ENCODE results near the gene CMTM4. TPM values are rescaled to one million over a fixed set of nuclear protein-coding genes. Genes with fewer than 3 reads are reported as not detected.
A peak's percentile ranks its signal among the peaks of the same experiment; 100 is the strongest.
"Not testable (repeated sequence)": the region's sequence is repeated elsewhere in the genome, so short reads cannot be mapped to it uniquely, and the experiment has no call there.

The CMTM4 gene
- total RNA-seq, 1 experiment from 2014 or later: 18.9 TPM

DNA sequence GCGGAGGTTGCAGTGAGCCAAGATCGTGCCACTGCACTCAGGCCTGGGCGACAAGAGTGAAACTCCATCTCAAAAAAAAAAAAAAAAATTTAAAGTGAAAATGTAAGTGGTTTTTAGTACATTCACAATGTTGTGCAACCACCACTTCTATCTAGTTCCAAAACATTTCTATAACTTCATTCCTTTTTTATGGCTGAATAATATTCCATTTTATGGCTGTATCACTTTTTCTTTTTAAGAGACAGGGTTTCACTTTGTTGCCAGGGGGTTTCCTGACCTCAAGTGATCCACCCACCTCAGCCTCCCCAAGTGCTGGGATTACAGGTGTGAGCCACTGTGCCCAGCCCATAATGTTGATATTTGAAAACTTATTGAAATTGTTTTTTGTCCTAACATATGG, 103.7 kb downstream of the CMTM4 start:
- DNase-seq (ENCODE audit: low read depth): no peak

GRCh38 chr16:66592241-66592640, 104.3 kb downstream of the CMTM4 start:
- no peak for DNase-seq (ENCODE audit: low read depth)

DNA sequence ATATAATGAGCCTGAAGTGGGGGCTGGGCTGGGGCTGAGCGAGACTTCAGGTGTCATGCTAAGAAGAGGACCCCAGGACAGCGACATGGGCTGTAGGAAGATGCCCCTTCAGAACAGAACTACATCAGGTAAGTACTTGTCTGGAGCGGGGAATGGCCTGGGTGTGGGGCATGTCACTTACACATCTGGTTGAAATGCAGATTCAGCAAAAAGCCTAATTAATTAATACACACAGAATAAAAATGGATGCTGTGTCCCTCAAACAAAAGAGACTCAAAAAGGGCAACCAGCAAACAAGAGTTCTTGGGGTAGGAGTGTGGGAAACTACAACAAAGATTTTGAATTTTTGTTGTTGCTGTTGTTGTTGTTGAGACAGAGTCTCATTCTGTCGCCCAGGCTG, 105.5 kb downstream of the CMTM4 start:
- DNase-seq (ENCODE audit: low read depth): no peak

- DNase-seq (ENCODE audit: low read depth): no peak
Measured at GRCh38 chr16:66590322-66590721, 106.2 kb downstream of the CMTM4 start.

- DNase-seq (ENCODE audit: low read depth): peak; percentile 55
Measured at GRCh38 chr16:66588981-66589713, 107.4 kb downstream of the CMTM4 start.

GRCh38 chr16:66587881-66588600, 108.5 kb downstream of the CMTM4 start:
- DNase-seq (ENCODE audit: low read depth): no peak

DNA sequence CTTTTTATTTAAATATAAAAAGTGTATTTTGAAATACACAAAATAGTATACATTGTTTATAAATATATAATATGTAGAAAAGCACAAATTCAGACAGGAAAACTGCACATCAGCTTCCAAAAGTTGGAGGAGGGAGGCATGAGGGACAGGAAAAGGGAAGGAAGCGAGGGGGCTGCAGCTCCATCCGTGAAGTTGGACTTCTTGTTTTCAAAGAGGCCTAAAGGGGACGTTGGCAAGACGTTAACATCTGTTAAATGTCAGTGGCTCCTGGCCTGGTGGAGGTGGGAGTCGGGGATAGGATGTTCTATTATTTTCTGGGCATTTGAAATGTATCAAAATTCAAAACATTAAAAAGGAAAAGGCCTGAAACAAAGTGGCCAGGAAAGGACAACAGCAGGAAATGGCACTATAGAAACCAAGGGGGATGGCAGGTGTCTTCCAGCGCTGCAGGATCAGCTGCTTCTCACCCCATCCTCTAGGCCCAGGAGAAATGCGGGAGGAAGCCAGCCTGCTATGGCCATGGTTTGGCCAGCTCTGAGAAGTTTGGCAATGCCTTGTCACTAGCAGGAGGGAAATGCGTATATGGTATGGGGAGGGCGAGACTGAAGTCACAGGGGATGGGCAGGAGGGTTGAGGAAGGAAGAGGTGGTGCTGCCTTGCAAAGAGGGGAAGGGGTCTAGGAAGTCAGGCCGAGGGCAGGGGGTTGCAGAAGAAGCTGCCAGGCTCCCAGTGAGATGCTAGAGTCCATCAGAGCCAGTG, 110.9 kb downstream of the CMTM4 start:
- DNase-seq (ENCODE audit: low read depth): no peak

DNA sequence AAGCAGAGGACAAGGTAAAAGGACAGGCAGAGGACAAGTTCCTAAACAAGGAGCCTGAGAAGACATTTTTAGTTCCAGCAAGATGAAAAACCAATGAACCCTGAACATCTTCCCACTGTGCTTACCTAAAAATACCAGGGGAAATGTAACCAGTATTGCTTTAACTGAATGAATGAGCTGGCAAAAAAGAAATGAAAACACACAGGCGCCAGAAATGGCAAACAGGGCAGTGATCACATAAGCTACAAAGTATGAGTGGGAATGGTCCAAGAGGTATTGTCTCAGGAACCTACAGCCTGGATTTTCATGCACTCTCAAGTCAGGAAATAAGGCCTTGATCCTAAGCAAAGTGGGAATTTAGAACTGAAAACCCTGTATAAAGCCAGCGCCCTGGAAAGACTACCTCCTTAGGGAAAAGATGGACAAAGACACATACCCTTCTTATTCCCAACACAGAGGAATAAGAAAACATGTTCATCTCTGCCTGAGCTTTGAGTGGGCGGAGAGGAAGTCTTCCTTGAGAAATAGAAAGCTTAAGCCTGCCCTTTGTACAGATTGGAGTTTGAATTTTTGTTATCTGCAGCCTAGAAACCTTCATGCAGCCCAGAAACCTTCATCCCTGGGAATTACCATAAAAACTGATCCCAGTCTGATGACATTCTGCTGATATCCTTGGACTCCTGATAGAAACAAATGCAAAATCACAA, 115.1 kb downstream of the CMTM4 start:
- no peak for DNase-seq (ENCODE audit: low read depth)

- peak; percentile 58 for DNase-seq (ENCODE audit: low read depth)
Measured at GRCh38 chr16:66580605-66581209, 115.8 kb downstream of the CMTM4 start.

- DNase-seq (ENCODE audit: low read depth): no peak
Measured at GRCh38 chr16:66578651-66579531, 117.7 kb downstream of the CMTM4 start, which contains the start of gene CMTM2. TSS of gene CMTM2 (plus strand) at chr16:66579463. CDS start at chr16:66579608, 145 bp downstream.

GRCh38 chr16:66576296-66576695, 120.2 kb downstream of the CMTM4 start:
- no peak for DNase-seq (ENCODE audit: low read depth)

GRCh38 chr16:66575060-66575459, 121.5 kb downstream of the CMTM4 start:
- no peak for DNase-seq (ENCODE audit: low read depth)

DNA sequence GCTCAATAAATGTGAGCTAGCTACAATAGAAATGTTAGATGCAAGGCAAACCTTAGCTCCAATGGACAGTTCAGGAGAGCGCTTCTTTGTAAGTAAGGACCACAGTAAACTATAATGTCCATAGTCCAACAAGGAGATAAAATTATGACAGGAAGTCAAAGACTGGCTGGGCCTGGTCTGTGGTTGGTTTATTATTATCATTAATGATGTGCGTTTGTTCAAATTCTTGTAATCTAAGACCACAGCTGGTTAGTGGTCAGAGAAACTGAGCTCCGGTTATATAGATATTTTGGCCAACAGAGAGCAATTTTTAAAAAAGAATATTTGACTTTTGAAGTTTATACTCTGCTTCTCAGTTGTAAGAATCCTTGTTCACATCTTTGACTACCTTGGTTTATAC, 122.0 kb downstream of the CMTM4 start:
- DNase-seq (ENCODE audit: low read depth): no peak

DNA sequence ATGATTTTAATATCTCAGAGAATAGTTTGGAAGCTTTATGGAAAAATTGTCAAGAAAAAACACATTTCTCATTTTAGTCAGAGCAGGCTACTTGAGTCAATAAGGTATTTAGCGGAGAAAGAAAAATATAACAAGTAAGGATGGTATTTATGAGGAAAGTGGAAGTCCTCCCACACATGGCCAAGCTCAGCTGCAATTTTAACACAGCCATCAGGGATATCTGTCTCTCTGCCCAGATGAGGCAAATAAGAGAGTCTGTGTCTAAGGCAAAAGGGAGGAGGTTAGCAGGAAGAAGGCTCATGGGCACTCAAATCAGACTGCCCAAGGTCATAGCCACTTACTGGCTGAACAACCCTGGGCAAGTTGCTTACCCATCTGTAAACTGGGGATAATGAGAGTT, 122.5 kb downstream of the CMTM4 start:
- no peak for DNase-seq (ENCODE audit: low read depth)

DNA sequence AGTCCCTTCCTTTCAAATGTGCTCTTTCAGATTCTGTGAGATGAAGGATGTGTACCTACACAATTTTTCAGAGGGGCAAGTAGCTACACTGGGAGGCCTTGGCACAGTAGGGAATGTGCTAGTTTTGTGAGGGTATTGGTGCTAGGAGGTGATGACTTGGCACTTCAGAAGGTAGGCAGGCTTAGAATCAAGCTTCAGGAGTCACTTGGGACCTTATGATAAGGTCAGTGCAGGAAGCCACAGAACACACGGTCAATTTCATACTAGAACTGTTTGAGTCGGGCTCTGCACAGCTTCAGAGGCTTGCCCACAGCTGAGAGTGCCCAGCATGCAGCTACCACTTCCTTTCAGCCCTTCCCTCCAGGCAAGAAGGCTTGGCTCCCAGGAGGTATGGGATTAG, 124.2 kb downstream of the CMTM4 start:
- DNase-seq (ENCODE audit: low read depth): no peak

DNA sequence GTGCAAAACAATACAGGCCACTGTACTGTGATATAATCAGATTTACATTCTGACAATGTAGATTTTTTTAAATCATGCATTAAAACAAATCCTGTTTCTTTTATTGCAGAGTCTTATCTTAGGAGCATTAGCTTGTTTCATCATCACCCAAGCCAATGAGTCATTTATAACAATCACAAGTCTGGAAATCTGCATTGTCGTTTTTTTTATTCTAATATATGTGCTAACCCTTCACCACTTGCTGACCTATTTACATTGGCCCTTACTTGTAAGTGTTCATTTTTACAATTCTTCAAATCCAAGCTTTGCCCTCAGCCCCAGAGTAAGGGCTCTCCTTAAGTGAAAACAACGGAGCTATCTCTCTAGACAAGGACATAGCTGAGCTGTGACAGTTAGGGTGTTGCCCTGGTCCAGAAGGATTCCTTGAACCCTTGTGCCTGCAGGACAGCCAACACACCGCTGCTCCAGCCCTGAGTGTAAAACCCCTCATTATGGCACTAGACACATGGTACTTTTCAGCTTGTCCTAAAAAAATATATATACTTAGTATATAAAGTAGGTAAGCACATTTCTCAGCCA, 126.6 kb downstream of the CMTM4 start:
- DNase-seq (ENCODE audit: low read depth): peak; percentile 45

DNA sequence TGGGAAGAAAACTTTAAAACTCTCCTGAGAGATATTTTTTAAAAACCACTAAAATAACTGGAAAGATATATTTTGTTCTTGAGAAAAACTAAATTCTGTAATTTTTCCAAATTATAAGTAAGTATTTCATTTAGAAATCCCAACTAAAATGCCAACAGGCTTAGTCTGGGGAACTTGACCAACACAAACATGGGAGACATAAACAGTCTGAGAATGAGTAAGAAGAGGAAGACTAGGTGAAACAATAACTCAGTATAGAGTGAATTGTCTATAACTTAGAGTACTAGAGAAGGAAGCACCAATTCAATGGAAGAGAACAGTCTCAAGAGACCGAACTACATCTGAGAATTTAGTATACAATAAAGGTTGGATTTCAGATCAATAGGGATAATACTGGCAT, 127.4 kb downstream of the CMTM4 start:
- DNase-seq (ENCODE audit: low read depth): peak; percentile 54

GRCh38 chr16:66568355-66568754, 128.2 kb downstream of the CMTM4 start:
- DNase-seq (ENCODE audit: low read depth): peak; percentile 22

- DNase-seq (ENCODE audit: low read depth): not testable (repeated sequence)
Measured at GRCh38 chr16:66567270-66567669, 129.3 kb downstream of the CMTM4 start.
